Effector CD8-positive, alpha-beta T cell (primary cell): ENCODE measurements around the gene ARSI.

Experiments
- DNase-seq: peaks from one replicate; lab custom pipeline; 2025; lab: John Stamatoyannopoulos, UW

ARSI gene

DNA sequence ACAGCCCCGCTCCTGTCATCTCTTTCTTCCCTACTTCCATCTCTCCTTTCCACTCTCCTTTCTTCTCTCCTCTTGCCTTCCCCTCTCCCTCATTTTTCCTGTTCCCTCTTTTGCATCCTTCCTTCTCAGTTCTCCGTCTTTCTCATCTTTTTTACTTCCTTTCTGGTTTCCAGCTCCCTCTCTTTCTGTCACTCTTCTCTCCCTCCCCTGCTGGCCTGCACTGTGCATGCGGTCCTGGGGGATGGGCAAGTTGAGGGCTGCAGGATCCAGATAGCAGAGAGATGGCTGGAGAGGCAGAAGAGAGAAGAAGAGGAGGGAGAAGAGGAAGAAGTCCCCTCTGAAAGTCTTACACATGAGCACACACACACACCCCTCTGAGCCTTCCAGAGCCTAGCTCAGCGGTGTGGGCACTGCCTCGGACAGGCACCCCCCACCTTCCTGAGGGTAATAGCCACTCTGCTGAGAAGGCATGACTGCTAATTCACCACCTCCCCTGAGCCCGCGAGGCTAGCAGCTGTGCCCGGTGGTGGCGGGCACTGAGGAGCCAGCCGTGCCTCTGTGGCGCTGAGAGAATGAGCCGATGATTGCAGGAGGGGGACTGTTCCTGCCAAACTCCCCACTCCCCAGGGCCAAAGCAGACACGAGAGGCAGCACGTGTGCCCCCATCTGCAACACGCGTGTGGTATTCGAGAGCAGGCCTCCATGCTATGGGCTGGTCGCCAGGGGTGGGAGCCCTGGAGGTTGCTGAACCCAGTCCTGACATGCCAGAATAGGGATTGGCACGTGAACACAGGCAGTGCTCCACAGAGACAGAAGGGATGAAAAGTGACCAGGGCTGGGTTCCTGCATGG lies 9.4 kb downstream of the ARSI start:
- no peak for DNase-seq

DNA sequence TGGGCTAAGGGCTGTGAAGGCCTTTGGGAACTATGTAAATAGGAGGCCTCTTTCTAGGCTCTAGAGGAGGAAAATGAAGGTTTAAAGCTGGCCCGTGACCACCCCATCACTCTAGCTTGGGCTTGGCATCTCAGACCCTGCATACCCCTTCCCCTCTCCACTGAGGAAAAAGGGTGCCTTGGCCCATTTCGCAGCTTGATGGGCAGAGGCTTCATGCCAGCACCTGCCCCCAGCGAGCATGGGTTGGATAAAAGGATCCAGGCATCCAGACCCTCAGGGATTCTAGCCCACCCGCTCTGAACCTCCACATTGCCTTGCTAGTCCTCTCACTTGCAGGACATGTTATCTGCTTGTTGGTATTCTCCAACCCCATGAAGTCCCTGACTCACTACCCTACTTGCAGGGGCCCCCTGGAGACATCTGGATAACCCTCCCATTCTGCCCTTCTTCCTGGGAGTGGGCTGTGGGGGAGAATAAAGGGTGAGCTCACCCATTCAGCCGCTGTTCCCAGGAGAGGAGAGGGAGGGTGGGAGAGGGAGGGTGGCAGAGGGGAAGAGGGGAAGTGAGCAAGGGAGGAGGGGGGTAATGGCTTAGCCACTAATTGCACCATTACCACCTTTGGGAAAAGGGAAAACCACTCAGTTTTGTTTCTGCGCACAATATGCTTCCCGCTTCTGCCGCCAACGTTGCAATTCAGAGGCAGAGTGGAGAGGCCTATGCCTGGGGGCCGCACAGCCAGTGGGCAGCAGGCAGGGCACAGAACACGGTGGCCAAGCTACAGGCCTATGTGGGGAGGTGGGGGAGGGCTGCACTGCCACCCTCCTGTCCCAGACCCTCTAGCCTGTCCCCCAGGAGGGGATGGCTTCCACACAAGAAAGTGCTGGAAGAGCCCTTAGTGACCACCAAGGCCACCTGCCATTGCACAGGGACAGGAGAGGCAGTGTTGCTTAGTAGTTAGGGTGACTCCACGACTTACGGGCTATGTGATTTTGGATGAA lies 11.0 kb downstream of the ARSI start:
- DNase-seq: no peak

DNA sequence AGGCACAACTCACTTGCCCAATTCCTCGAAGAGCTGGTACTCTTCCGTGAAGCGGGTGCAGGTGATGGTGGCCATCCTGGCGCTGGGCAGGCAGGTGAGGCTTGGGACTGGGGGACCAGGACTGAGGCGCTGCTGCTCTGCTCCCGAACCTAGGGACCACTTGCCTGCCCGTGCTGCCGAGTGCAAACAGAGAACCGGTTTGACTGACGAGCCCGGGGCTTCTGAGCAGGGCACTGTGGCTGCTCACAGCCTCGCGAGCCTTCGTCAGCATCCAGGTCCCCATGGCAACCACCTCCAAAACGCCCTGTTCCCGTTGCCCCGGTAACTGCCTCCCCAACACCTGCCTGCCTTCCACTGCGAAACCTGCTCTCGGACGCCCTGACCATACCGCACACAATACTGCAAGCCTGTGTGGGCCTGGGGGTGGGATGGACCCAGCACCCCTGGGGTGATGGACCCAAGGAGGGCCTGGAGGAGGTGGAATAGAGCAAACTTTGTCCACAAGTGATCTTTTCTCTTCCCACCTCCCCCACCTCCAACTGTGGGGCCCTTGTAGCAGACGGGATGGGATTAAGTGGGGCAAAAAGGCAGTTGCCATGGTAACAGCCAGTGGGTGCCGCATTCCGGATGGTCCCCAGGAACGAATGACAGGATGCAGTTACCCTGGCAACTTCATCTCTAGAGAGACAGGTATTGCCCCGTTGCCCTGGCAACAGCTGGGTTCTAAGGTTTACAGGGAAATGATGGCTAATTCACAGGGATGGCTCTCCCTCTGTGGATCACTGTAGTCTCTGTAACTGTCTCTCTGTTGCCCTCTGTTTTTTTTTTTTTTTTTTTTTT lies 12.9 kb downstream of the ARSI start, which contains the start of gene CAMK2A:
Gene CAMK2A (minus strand): TSS at position 223 of the 840 bp plus-strand sequence. CDS start 148 bp downstream, at position 75.
- no peak for DNase-seq

DNA sequence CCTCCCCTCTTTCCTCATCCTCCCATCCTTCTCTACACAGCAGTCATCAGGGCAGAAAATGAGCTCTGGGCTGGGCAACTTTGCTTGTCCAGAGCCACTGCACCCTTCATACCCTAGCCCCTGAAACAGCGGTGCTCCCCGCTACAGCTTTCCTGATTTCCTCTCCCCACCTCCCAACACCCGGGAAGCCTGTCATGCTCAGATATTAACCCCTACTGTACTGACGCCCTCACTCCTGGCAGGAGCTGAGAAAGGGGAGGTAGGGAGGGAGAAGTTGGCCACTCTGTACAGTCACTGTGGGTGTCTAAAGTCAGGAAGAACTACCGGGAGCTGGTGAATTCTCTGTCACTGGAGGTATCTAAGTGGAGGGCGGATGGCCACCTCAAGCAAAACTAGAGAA lies 13.9 kb downstream of the ARSI start:
- no peak for DNase-seq

DNA sequence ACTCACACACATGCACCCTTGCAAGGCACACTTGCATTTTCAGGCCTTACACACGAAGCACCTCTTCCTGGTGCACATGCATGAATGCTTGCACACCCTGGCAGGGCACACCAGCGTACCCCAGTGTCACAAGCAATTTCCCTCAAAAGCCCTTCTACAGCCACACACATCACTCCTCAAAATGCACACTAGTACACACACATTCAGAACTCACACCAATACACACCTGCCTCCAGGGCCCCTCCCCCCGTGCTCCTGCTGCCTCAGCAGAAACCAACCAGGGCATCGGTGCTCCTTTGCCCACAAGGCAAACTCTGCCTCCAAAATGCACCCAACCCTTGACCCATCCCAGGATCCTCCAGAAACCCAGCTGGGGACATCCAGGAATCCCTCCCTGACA lies 14.3 kb downstream of the ARSI start:
- DNase-seq: no peak

DNA sequence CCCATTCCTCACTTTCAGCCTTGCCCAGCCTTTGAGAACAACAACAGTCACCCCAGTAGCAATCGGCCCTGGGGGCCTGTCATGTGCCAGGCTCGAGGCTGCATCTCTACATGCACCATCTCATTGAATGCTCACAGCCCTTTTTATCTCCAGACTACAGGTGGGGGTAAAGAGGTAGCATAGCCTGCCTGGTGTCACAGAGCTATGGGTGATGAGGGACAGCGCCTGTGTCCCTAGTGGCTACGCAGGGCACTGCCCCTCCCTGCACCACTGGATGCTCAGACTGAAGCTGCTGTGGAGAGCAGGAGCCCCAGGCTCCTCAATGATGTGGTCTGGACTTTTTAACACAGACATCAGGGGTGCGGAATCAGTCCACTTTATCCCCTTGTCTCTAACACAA lies 15.9 kb downstream of the ARSI start:
- DNase-seq: no peak

DNA sequence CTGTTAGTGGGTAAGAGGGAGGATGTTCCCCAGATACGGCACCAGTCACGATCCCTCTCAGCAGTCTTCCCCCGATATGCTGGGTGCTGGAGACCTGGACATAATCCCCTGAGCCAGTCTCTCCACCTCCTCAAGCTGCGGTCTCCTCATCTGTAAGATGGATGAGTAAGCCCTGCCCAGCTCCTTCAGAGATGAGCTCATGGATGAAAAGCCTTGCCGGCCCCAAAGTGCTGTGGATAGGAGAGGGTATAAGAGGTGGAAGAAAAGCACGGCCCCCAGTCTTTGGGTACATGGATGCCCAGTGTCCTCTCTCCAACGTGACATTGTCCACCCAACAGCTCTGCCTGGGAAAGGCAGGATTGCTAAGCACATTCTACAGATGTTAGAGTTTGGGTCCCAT lies 17.6 kb downstream of the ARSI start:
- DNase-seq: no peak

DNA sequence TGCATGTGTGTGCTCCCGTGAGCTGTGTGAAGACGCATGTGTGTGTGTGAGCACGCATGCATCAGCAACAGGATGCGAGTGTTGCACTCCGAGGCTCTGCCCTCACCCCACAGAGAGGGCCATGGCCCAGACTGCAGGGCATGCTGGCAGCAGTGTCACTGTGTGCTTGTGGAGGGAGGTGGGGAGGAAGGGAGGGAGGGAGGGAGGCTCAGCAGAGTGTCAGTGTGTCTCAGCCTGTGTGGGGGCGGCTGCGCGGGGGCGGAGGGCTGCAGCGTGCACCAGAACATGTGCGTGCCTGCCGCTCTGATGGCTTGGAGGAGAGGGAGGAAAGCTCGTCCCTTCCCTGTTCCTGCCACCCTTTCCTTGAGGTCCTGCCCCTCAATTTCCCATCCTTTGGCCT lies 18.4 kb downstream of the ARSI start:
- DNase-seq: no peak

DNA sequence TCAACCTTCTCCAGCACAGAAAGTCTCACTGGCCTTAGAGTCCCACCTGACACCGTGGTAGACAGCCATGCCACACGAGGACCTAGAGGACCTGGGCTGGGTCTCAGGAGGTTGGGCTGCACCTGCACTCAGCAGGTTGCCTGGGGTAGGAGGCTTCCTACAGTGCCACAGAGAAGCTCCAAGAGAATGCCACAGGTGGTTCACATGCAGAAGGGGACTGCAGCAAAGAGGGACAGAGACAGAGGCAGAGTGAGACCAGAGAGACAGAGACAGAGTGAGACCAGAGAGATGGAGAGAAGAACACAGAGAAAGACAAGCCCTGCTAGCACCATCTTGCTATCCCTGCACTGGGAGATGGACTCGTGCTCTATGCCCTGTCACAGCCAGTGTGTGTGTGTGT lies 18.8 kb downstream of the ARSI start:
- DNase-seq: no peak

DNA sequence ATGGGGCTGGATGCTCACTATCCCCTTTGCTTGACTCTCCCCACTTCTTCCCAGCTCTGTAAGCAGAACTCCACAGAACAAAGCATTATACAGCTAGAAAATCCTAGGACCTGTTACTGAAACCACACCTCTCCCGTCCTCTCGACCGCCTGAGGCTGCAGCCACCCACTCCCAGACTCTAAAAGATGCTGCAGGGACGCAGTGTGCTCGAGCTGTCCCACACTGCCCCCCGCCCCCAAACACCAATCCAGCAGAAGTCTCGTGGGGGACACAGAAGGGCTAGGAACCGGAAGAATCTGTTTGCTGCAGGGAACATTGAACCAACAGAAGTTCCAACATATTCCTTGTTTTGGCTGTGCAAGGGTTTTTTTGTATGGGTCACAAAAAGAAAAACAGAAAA lies 20.7 kb downstream of the ARSI start:
- DNase-seq: no peak

DNA sequence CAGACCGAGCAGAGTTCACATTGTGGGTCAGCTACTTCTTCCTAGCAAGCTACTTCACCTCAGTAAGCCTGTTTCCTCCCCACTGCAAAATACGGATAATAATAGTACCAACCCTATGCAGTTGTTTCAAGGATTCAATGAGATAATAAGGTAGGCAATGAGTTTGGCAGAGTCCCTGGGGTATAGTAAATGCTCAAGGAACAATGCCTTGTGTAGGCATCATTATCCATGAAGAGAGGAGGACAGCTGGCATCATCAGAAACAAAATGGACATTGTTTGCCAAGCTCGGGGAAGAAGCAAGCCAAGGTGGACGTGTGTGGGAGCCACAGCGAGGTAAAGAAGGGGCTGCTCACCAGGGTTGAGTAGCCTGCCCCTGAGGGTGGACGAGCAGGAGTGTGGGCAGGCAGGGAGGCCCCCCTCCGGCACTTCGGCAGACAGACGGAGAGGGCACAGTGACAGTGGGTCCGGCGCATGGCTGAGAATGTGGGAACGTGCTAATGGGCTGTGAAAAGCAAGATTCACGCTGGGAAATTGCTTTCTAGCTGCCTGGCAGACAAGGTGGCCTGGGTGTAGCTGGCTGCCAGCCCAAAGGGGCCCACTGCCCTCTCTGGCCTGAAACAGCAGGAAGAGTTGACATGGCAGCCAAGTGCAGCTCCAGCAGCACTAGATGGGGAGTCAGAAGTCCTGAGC lies 23.2 kb downstream of the ARSI start:
- no peak for DNase-seq

DNA sequence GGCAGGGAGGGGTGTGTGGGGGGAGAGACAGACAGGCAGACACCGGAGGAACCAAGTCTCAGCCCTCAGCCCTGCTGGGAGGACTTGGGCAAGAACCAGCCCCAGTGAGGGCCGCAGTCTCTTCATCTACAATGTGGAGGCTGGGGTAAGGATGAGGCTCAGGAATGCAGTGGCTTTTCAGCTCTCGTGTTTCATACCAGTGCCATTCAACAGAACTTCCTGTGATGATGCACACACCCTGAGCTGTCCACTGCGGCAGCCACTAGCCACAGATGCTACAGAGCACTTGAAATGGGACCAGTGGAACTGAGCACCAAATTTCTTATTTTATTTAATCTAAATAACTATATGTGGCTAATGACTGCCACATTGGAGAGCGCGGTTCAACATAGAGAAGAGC lies 23.8 kb downstream of the ARSI start:
- no peak for DNase-seq

DNA sequence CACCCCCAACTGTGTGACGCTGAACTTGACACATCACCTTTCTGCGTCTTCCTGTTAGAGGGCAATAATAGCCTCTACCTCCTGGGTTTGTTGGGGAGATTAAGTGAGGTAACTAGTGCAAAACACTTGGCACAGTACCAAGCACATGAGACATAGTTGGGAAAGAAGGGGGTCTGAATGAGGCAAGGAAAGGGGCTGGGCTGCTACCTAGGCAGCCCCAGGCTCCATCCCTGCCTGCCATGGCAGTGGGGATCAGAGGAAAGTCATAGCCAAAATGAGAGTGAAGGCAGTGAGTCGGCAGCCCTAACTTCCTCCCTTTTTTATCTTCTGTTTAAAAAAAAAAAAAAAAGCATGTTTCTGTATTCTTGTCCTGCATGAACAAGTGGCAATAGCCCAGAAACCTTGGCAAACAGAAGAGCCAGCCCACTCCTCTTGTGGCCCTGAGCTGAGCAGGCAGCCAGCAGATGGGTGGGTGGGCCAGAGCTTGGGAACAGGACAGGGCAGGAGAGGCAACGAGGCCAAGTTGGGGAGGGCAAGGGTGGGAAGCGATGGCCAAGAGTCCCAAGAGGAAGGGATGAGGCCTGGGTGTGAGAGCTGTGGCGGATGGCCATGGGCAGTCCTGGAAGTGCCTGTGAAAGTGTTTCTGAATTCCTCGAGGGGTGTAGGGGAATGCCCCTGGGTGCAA lies 24.5 kb downstream of the ARSI start:
- DNase-seq: no peak

DNA sequence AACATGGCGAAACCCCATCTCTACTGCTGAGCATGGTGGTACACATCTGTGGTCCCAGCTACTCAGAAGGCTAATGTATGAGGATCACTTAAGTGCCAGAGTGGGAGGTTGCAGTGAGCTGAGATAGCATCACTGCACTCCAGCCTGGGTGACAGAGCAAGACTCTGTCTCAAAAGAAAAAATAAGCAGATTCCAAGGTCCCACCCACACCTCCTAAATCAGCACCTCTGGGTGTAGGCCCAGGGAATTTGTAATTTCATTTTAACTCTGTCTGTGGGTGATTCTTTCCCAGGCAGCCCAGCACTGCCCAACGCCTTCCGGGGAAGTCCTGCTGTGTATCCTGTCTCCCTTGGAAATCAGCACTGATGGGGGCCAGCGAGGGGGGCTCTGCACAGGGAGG lies 25.7 kb downstream of the ARSI start:
- no peak for DNase-seq

DNA sequence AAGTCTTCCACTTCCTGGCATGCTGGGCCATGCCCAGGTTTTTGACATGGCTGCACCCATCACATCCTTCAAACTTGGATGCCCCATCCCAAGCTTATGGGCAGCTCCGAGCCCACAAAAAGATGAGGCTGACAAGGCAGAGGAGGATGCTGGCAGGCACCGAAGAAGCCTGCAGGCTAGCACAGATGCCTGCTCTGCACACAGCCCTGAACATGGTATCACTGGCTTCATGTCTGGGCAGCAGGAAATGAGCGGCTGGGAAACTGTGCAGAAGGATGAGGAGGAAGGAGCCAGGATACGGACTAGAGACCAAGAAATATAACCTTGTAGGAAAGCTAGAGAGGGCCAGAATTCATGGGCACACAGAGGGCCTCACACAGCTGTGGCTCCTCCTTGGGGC lies 27.9 kb downstream of the ARSI start:
- DNase-seq: no peak

DNA sequence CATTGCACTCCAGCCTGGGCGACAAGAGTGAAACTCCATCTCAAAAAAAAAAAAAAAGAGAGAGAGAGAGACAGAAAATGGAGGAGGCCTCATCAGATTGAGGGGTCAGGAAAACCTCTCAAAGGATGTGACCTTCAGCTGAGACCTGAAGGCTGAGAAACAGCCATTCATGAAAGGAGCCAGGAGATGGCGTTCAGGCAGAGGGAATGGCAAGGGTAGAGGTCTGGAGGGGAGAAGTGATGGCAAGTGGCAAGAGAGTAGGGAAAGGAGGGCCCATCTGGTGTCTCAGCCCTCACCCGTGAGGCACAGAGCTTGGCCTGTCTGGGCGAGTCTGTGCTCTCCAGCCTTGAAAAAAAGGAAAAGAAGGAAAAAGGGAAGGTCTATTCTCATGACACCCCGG lies 30.2 kb downstream of the ARSI start:
- no peak for DNase-seq

DNA sequence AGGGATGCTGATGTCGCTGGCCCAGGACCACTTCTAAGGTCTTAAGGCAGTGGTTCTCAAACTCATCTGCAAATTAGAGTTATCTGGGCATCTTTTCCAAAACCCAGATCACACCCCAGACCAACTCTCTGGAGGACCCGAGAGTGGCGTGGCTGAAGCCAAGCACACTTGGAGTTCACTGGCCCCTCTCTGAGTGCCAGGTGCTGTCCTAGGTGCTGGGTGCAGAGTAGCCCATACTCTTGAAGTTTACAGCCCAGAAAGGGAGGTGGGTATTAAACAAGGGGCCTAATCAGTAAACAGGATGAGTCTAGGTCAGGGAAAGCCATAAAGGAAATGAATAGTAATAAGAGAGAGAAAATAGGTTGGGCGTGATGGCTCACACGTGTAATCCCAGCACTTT lies 30.8 kb downstream of the ARSI start:
- no peak for DNase-seq

DNA sequence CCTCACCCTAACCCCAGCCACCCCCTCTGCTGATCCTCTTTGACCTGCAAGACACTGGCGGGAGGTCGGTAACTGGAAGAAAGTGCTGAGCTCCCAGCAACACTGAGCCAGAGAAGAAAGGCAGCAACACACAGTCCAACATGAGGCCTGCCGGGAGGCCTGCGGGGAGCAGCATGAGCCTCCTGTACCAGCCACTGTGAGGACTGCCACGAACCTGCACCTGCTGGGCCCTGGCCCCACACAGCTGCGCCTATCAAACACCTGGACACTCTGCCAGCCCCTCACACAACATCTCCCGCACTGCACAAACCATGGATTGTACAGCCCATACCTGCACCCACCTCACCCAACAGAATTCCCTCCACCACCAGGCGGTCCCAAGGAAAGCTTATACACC lies 31.4 kb downstream of the ARSI start:
- no peak for DNase-seq

DNA sequence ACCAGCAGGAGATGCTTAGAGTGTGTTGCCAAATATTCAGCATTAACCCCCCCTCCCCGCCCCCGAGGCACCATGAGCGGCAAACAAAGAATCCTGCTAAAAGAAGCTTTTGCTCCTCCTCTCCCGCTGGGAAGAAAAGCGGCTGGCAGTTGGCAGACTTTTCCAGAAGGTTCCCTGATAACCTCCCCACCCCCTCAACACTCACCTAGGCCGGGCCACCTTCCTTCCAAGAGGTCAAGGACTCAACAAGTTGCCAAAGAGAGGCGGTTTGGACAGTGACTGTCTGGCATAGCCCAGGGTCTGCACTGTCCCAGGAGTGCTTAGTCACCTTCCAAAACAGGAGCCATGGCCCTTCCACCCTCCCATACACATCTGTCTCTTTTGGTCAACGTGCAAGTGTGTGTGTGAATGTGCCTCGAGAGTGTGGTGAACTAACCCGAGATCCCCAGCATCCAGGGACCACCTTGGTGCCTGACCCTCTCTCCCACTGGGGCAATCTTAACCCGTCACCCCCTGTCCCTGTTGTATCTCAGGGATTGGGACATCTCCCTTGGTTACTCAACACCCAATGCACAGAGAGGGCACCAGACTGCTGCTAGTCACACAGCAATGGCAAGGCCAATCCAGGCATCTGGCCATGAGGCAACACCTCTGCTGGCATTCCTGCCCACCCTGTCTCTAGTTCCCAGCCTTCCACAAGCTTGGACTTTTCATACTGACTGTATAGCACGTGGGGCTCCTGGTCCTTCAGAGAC lies 32.0 kb downstream of the ARSI start:
- DNase-seq: no peak

DNA sequence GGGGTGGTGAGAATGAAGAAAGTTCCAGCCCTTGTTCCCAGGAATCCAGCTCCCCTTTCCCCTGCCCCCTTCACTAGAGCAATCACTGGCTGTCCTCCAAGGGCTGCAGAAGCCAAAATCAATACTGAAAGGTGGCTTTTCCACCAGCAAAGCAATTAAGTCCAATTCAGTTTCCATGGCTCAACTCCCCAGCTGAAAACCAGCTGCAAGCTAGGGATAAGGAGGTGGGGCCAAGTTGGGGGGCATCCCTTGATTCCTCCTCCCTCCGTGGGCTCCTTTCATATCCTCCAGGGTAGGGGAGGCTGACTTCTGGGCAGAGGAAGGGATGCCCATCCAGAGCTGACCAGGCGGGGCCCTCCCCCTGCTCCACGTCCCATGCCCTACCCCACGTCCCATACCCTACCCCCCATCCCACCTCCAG lies 35.8 kb downstream of the ARSI start:
- DNase-seq: no peak
